GM12801 (cell line): Measurements from ENCODE around the gene ZNF521.

Experiments
- TF ChIP-seq, protein P1 (sequence below): IDR thresholded peaks from one replicate; pipeline ENCODE4 v1.5.1; 2011; ENCODE audit warnings: control low read depth; ENCODE audit not compliant: insufficient read length; ENCODE audit errors: extremely low read depth

ZNF521 gene

DNA sequence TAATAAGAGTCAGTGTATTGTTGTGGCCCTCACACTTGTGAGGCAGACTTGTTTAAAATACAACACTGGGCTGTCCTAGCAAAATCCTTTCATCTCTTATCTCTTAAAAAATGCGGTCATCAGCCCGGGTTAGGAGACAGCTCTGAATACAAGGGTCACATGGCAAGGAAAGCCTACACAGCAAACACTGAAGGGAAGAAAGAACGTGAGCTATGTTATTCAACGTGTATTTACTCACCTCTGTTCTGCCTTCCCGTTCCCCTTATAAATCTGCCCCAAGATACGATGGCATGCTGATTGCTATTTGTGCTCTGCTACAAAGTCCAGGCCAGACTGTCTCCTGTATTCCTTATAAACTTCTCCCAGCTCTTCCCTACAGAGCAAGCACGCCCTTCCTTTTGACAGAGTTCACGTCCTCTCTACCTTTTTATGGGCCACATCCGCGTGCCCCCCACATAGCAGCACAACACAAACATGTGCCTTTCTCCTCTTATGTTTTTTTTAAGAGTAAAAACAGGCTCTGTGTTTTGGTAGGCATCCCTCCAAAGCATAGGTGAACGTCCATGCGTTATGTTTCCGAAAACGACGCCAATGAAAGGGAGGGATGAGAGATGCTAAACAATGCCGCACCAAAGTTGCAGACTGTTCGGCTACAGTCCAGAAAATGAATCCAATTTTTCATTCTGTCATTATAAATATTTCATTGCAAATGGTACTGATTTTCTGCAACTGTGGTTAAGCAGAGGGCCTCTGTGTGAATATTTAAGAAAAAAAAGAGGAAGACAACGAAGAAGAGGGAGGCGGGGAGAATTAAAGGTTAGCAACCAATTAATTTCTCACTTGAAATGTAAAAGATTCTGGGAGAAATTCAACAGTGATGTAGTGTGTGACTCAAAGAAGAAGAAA, 274.7 kb downstream of the ZNF521 start:
- TF ChIP-seq, protein P1, sequence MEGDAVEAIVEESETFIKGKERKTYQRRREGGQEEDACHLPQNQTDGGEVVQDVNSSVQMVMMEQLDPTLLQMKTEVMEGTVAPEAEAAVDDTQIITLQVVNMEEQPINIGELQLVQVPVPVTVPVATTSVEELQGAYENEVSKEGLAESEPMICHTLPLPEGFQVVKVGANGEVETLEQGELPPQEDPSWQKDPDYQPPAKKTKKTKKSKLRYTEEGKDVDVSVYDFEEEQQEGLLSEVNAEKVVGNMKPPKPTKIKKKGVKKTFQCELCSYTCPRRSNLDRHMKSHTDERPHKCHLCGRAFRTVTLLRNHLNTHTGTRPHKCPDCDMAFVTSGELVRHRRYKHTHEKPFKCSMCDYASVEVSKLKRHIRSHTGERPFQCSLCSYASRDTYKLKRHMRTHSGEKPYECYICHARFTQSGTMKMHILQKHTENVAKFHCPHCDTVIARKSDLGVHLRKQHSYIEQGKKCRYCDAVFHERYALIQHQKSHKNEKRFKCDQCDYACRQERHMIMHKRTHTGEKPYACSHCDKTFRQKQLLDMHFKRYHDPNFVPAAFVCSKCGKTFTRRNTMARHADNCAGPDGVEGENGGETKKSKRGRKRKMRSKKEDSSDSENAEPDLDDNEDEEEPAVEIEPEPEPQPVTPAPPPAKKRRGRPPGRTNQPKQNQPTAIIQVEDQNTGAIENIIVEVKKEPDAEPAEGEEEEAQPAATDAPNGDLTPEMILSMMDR: no peak

DNA sequence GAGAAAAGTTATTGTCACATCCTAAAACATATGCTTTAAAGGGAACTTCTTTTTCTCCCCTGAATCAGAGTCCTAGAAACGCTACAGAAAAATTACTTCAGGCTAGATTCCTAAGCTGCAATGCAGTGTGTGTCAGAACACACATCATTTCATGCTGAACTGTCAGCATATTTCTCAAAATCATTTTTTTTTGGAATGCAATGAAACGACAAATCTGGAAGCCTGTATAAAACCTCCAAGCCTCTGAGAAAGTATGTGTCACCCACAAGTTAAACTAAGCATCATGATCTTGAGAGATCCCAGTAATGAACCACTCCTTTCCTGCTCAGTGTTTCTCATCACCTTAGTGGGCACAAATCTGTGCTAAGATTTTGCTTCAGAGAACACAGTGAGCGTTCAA, 276.2 kb downstream of the ZNF521 start:
- TF ChIP-seq, protein P1: no peak

DNA sequence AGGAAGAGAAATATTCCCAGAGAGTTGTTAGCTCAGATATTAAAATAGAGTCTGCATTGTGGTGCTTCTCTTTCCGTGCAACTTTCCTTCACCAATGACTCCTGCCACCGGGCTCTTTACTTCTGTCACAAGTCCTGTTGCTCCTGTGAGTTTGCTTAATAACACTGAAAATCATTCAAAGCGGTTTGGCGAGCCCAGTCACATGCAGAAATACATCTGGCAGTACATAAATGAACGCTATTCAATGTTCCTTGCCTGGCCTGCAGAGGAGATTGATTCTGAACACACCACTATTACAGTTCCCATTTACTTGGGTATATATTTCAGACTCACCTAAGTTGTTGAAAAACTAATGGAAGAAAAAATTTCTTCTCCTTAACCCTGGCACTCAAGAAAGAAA, 276.6 kb downstream of the ZNF521 start:
- TF ChIP-seq, protein P1: no peak

DNA sequence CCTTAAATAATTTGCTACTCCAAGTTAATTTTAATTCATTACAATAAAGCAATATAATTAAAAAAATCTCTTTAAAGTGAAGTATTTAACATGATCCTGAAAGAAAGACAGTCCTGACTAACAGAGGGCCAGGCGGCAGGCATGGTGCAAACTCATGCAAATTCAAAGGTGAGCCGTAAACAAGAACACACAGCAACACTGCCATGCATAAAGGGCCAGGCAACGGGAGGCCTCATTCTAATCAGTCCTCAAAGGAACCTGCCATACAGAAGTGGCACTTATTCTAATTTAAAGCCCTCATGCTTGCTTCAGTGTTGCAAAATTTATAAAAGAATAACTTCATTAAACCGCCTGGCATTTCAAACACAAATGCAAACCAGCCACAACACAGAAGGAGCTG, 277.0 kb downstream of the ZNF521 start:
- TF ChIP-seq, protein P1: no peak

DNA sequence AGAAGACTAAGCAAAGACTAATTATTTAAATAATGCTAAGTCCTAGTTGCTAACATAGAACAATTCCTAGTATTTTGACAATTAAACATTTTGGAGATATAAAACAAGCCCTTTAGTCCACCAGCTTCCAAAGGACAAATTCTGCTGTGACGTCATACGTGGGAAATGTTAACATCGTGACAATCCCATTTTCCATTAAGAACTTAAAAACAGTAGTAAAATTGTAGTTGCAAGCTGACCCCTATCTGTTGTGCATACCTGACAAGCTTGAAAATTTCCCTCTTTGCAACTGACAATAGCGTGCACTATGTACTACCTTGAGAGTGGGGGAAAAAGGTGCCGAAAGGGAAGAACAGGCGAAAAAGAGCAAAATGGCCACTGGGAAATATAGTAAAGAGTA, 279.8 kb downstream of the ZNF521 start:
- TF ChIP-seq, protein P1: no peak

DNA sequence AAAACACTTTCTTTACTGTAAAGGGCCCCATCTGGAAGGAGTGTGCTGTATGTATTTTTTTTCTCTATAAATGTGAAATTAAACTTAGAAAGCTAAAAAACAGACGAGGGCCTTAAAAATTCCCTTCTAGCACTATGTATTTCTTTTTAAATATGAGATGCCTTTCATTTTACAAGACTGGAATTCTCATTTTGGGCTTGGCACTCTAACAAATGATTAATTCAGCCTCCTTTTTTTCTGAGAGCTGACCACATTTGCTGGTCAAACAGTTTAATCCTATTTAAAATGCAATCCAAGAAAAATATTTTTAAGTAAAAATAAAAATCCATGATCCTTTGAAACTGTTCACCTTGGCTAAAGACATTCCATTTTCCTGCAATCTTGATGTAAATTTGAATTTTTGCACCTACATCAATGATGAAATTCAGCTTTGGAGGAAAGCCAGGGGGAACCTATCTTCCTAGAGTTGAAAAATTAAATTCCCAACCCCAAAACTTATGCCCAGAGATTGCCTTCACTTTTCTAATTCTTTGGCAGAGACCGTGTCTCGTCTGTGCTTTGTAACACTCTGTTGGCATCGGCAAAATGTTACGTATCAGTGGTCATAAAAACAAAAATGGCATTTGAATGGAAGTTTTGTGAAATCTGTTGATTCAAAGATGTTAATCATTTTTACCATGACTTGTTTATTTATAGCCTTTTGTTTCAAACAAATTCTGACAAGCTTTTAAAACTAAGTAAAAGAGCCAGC, 284.5 kb downstream of the ZNF521 start:
- TF ChIP-seq, protein P1: no peak

DNA sequence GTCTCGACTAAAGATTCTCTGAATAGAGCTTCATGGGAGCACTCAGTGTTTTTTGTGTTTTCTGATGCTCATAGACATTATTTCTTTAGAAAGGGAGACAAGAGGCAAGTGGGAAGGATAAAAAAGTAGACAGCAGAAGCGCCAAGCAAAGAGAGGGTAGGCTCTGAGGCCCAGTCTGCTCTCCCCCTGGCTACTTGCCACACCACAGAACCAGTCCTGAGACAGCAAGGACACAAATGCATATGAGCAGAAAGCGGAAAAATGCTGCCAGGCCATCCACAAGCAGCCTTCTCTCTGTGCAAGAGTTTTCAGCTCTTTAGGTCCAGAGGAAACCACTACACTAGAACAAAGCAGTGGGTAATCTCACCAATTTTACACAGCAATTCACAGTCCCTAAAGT, 285.4 kb downstream of the ZNF521 start:
- TF ChIP-seq, protein P1: no peak
